GF-D8 (cell line): ENCODE results near the gene SH3RF3.

Experiments used
- DNase-seq: peaks from one replicate; lab custom pipeline; 2025; lab: John Stamatoyannopoulos, UW

SH3RF3 gene

DNA sequence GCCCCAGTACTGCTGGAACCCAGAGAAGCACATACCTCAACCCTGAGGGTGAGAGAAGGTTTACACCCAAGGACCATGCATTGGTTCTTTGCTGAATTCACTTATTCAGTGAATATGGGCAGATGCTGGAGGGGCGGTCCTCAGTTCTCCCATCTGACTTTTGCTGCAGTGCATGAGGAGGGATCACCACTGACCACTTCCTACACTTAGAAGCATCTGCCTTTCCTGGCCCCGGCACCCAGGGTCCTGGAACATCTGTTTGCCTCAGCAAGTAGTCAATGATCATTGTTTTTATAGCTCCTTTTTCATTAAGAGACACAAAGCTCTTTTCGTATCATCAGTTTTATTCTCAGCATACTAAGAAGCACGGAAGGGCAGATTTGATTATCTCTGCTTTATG lies 211.4 kb downstream of the SH3RF3 start:
- DNase-seq = no peak

DNA sequence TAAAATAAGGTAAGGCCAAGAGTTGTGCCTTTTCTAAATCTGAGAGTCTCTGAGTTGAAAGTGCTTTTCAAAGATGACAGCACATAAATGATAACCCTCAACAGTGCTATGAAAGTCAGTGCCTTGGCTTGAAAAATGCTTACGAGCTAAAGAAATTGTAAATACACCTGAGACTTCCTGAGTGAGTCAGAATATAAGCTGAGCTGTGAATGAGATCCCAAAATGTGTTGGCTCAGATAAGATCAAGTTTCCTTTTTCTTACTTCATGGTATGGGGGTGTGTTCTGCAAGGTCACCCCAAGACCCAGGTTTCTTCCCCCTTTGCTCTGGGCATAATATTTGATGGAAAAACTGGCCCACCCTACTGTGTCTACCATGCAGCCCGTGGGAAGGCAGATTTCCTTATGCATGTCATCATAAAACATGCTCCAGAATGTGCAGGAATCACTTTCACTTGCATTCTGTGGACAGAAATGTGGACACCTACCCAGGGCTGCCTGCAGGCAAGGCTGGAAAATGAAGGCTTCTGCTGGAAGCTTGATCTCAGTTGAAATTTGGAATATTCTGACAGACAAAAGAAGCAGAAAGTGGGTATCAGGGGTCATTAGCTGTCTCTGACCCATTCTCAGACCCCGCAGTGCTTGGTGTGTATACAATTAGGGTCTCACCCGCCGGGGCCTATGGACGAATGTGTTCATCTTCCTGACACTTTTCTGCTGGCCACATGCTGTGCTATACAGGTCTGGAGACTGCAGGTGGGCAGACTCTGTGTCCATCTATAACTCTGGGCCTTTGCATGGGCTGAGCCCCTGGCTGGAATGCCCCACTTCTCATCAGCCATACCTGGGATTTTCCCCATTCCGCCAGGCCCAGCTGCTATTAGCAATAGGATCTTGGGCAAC lies 212.6 kb downstream of the SH3RF3 start:
- DNase-seq = no peak

DNA sequence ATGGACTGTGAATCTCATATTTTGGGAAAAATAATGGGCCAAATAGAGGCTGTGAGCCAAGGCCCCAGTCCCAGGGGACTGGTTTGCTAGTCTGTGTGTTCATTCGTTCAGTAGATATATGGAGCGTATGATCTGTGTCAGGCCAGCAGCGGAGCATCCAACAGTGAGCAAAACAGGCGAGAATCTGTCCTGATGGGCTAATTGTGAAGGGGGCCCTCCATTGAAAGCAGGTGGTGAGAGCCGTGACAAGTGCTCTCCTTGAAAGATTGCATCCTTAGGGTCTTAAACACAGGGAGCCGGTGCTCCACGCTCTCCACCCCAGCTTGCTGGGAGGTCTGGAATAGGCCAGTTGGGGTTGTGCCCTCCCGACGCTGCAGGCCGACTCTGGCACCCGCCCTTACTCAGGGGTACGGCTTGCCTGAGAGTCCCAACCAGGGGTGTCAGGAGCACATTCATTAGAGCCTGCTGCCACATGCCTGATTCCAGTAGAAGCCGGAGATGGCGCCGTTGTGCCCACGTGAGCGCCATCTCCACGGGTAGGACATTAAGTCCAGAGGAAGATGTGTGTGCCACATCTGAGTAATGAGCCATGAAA lies 213.3 kb downstream of the SH3RF3 start:
- no peak for DNase-seq

DNA sequence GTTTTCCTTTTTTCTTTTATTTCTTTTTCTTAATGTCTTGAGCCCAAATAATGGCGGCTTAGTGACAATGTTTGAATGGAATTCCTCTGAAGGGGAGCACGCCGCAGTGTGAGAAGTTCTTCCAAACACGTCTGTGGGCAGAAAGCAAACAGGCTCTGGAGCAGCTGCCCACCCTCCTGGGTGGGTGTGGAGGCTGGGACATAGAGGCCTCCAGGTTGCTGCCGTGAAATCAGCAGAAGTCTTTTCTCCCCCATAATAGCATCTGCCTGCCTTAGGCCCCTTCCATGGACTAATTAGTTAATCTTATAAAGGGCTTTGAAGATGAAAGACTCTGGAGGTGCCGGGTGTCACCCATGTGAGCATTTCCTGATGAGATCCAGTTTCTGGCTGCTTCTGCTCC lies 213.9 kb downstream of the SH3RF3 start:
- no peak for DNase-seq

DNA sequence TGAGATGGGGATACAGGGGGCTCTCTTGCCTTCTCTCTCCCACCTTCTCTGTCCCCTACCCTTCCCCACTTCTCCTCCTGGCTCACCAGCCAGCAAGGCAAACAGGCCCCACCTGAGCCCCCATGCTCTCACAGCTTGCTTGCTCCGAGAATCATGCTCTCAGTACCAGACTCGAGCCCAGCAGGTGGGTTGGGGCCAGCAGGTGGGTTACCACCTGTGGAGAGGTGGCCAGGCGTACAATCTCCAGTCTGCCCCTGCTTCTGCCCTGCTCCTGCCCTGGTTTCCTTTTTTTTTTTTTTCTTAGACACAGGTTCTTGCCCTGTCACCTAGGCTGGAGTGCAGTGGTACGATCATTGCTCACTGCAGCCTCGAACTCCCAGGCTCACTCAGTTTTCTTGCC lies 214.5 kb downstream of the SH3RF3 start:
- no peak for DNase-seq

DNA sequence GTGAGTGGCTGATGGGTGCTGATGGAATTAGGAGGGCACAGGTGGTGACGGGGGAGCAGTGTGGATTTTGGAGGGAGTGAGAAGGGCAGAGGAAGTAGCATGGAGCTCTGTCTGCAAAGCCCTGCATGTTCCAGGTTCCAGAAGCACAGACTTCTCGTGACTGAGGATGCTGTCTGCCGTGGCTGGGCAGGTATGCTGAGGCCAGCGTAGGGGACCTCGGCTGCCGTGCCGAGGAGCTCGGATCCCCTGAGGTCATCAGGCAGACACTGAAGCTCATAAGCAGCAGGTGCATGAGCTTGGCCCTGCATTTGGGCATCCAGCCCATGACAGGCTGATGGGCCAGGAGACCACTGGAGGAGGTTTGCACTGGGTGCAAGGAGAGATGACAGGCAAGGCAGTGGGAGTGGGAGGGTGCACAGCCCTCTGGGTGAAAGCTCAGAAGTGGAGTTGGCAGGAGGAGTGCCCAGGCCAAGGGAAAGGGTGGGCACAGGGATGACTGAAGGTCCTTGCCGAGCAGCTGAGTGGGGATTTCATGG lies 215.3 kb downstream of the SH3RF3 start:
- no peak for DNase-seq

DNA sequence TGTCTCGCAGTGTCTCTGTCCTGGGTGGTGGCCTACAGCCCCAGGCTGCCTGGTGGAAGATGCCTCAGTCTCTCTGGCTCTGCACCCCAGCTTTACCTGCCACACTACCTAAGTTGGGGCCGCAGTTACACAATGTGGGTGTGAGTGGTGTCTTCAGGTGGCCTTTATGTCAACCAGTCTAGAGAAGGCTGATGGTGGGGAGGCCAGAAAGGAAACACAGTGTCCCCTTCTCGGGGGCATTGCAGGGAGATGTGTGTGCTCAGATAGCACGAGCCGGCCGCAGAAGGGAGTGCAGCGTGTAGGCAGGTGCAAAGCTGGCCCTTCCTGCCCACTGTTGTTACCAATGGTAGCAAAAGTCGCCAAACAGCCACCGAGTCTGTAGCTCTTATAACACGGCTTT lies 216.1 kb downstream of the SH3RF3 start:
- DNase-seq = no peak

DNA sequence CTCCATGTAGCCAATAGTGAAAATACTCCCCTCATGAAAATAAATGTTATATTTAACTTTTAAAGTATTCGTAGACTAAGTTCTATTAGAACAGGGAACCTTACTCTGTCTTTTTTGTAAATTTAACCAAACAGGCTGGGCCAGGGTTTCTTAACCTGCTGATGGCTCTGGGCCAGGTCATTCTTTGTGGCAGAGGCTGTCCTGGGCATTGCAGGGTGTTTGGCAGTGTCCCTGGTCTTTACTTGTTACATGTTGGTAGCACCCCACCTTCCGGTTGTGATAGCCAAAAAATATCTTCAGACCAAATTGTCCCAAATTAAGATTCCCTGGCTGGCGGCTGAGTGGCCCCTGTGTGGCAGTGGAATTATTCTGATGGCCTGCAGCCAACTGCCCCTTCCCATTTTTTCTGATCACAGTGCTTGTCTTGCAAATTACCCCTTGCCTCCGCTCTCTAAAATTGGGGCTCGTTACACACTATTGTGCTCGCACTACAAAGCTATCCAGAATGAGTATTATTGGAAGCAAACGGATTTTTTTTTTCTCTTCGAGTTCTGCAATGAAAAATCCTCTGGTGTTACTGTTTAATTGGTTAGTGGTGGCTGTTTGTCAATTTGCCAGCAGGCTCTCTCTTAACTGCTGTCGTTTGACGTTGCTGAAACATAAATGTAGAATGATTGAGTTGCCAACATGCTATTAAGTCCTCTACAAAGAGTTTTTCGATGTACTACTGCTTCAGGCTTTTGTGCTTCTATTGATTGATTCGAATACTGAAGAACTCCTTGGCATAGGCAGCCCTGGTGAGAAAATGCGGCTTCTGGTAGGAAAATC lies 216.9 kb downstream of the SH3RF3 start:
- no peak for DNase-seq

DNA sequence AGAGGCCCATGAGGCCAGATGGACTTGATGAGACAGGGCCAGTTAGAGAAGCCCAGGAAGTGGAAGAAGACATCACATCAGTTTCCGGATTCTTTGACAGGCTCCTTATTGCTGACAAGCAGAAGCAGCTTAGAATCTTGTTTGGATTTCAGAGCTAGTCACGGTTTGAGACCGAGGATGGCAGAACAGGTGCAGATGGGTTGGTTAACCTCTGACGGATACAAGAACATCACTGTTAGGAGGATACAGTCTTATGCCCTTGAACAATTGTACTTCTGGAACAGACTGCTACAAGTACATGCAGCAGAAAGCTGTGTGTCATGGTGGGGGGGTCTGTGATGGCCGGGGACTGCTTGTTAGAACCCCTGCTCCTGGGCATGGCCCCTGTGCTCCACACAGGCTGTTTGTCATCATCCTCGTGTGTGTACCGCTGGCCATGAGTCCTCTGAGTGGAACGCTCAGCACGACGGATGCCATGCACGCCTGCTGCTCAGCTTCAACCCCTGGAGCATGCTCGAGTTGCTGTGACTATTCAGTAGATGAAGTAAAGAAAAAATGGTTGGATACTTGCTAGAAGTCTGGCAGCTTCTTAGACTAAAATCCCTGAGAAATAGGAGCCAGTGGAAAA lies 217.7 kb downstream of the SH3RF3 start:
- no peak for DNase-seq

DNA sequence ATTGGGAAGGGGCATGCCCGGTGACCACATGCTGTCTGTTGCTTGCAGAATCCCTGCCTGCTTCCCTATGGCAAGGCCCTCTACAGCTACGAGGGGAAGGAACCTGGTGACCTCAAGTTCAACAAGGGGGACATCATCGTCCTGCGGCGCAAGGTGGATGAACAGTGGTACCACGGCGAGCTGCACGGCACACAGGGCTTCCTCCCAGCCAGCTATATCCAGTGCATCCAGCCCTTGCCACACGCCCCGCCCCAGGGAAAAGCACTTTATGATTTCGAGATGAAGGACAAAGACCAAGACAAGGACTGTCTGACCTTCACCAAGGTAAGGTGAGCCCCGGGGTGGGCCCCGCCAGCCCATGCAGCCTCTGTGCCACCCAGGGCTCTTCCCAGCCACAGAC lies 218.6 kb downstream of the SH3RF3 start:
- no peak for DNase-seq

DNA sequence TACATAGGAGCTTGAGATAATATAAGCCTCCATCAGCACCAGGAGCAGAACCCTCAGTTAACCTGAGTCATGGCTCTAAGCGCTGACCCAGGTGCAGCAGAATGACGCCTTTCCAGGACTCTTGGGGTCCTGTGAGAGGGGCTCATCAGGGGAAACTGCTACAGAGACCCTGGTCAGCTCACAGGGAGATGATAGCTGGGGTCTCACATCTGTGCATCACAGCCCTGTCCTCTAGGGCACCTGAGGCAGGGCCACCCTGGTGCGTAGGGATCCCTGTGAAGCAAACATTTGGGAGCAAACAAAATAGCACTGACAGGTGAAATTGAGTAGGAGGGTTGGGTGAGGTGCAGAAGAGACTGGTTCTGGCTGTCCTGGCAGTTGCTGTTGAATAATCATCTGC lies 219.2 kb downstream of the SH3RF3 start:
- no peak for DNase-seq

DNA sequence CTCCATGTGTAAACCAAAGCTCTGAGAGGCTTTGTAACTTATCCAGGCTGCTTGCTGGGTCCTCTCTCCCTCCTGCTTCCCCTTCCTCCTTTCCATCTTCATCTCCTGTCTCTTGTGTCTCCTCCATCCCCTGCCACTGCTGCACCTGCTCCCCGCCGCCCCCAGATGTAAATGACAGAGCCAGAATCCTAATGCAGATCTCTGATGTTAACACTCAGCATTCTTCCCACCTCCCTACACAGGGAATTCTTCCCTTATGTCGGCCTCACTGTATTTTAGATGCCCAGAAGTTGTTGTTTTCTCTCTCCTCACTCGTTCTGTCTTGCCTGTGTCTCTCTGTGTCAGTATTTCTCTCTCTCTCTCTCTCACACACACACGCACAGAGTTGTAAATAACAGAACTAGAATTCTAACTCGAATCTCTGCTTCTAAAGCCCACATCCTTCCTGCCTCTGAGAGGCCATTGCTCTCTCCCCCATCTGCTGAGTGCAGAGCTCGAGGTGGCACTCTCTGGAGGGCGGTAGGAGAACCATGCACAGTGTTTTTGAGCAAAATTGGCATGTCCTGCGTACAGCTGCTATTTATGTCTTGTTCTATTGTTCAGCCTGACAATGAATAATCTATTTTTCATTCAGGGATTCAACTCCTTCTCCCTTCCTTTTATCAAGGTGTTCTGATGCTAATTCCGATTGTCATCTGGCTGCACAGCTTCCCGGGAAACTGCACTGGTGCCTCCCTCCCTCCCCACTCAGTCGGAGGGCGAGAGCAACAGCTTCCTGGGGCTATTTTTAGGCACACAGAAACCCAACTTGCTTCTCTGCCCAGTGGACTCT lies 219.9 kb downstream of the SH3RF3 start:
- no peak for DNase-seq

DNA sequence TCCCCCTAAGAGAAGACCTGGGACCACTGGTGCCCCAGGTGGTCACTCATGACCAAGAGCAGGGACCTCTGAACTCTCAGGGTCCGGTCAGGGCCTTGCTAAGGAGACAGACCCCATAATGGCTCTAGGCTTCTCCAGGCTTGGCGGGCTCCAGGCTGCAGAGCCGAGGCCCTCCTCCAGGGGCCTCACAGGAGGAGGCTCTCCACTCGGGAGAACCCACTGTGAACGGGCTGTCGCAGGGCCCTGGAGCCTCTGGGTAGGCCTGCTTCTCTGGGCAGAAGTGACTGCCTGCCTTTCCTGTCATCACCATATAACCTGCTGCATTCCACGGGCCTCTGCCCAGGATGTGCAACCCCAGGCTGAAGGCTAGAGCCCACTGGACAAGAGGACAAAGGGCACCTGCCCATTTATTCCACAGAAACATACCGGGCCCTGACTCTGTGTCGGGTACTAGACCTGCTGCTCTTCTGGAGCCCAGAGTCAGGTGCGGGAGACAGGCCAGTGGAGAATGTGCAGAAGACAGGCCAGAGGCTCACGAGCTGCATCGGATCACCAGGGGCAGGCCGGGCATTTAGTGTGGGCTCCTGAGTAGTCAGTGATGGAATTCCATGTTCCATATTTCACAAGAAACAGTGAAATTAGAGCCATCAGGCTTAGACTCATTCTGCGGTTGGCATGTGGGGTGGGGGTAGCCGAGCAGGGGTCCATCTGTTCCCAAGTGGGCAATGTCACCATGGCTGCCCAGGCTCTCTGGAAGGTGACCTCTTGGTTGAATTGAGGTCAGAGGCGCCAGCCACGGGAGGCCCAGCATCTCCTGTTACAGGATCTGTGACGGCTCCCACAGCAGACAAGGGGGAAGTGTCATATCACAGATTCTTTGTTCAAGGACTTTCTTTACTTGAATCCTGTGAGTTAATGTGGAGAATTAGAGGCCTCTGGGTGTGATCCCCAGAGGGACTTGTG lies 220.8 kb downstream of the SH3RF3 start:
- no peak for DNase-seq

DNA sequence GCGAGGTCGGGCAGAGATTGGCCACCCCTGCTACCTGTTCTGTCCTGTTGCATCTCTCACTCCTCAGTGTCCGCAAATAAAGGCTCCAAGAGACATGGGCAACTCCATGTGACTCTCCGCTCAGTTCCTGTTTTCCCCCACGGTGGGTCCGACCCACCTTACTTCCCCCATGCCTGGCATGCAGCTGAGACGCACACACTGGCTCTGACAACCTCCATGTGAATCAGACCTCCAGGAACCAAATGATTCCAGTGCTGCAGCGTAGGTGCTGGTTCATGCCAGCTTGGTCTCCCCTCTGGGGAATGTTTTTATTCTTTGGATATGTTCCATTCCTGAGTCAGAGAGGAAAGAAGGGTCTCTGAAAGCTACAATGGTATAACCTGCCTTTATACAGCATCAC lies 221.5 kb downstream of the SH3RF3 start:
- DNase-seq = no peak

DNA sequence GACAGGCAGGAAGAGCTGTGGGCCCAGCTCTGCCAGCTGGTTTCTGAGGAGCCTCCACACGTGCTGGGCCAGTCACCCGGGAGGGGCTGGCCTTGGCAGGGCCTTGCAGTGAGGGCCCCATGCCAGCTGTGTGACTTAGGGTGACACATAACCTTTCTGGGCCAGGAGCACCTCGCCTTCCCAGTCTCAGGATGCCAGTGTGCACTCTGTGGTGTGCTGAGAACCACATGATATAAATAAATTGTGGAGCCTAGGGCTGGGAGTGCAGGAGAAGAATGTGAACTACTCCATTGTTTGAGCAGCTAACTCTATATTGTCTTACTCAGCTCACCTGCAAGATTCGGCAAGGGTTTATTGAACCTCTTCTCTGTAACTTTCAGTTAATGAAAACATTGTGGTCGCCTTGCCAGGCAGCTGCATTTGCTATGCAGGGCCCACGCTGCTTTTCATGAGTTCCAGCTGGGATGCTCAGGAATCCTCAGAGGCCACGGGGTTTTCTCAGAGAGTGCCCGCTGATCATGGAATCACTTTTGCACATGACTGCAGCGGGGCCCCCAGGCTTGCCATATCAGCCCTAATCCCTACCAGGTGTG lies 222.3 kb downstream of the SH3RF3 start:
- no peak for DNase-seq

DNA sequence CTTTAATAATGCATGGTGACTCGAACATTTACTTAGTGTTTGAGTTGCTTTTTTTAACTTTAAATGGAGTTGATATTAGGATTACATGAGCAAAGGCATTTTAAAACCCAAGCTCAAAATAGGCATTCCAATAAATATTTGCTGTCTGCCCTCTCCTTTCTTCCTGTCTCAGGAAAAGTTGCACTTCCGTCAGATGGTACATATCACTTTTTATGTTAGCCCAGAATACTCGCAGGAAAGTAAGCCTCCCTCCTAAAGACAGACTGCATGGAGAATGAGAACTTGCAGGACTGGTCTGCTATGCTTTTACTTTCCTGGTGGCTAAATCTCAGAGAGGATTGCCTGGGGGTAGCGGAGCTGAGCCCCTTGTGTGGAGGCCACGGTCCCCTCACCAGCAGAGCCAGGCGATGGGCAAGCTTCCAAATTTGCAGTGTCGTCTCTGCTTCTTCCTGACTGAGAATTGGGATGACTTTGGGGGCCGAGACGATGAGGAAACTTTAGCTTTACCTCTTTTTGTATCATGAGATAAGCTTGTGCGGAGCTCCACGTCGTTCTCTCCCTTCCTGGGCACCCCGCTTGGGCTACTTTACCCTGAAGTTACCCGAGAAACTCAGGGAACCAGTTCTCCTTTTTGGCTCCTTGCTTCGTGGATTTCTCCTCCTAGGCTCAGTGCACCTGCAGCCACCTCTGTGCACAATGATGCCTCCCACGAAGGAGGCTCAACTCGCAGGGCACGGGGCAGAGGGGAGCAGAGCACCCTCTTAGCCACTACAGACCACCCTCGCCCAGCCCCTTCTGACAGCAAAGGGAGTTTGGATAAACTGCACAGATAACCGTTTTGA lies 223.3 kb downstream of the SH3RF3 start:
- DNase-seq = no peak

DNA sequence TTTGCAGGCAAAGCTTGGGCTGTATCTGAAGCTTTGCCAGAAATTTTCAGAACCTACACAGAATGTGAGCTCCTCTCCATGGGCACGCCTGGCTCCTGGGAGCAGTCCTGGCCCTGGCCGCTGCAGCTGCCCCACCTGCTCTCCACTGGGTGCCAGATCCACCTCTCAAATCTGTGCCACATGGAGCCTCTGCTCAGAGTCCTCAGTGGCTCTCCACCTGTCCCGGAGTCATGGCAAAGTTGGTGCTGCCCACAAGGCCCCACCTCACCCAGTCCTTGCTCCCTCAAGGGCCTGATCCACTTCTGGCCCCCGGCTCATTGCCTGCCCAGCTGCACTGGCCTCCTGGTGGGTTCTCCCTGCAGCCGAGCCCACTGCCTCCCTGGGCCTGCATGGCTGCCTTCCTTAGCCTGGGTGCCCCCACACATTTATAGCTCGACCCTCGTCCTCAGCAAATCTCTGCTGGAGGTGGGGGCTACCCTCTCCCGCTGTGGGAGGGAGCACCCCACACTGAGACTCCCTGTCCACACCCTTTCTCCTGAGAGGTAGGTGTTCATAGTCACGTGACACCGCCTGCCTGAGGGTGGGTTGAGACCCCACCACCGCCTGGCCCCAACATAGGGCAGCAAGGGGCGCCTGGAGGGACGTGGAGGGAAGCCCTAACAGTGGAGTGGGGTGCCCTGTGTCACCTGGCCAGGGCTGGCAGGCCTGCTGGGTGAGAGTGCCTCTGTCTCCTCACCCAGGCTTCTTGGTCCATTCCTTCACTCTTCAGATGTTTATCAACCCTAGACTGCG lies 224.1 kb downstream of the SH3RF3 start:
- DNase-seq = no peak
